NCI-H2107 treated with DMSO at 0.1 percent for 48 hours (cell line): ENCODE results near the gene DDX11.
"Not testable (repeated sequence)": the region's sequence is repeated elsewhere in the genome, so short reads cannot be mapped to it uniquely, and the experiment has no call there.

Experiments
- DNase-seq: peaks from one replicate; lab custom pipeline; 2025; ENCODE audit not compliant: unreplicated experiment; lab: John Stamatoyannopoulos, UW

Gene DDX11

DNA sequence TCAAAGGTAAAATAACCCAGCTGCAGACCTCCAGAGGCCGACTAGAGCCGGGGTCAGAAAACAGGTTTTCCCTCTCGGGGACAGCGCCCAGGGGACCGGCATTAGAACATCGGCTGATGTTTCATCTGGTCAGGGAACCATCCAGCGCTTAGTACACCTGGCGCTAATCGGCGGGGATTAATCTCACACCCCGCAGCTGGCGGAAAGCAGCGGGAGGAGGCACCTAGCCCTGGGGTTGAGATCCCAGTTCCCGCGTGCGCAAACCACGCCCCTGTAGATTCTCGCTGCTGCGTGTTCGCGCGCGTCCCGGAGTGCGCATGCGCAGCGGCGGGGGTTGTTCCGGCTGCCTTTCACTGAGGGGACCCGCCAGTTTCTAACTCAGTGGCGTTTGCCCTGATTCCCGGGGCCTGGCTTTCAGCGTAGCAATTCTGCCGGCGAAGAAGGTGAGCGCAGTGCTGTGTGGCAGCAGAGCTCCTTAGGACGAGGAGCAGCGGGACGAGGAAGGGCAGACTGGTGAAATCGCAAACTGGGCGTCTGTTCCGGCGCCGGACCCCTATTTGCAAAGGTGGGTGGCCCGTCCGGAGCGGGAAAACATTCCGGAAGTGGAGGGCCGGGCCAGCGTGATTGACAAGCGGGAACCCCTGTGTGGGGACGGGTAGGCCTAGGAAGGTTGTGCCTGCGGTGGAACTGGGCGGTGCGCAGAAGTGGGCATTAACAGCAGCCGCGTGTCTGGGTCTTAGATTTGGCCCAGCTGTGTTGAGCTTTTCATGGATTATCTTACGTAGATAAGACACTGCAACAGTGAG is at the start of gene DDX11:
DDX11 (plus strand) TSS at position 334 of the 806 bp plus-strand sequence. CDS start 4,534 bp downstream, outside the sequence.
- DNase-seq = peak; percentile 92

GRCh38 chr12:31026202-31026601 is 47.5 kb upstream of the DDX11 start:
- peak; percentile 51 for DNase-seq

DNA sequence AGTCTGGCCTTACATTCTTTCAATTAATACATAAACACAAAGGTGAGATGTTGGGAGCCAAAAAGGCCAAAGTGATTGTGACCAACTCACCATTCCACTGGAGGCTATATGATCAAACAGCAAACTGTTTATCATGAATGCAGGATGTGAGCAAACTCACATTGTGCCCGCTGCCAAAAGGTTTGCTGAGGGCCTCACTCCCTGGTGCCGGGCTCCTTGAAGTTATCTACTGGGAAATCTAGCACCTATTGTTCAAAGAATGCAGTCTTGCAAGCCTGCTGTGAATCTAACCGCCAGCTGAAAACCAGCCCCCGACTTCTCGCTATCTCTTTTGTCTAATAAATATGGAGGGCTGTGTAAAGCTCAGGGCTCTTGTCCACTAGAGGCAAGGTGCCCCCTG is 46.7 kb upstream of the DDX11 start:
- not testable (repeated sequence) for DNase-seq

GRCh38 chr12:31029468-31029867 is 44.2 kb upstream of the DDX11 start:
- DNase-seq = no peak

GRCh38 chr12:31029916-31030562 is 43.6 kb upstream of the DDX11 start:
- DNase-seq = peak; percentile 75

- no peak for DNase-seq
These were observed 41.7 kb upstream of the DDX11 start for GRCh38 chr12:31031951-31032335.

GRCh38 chr12:31033146-31033545 is 40.5 kb upstream of the DDX11 start:
- peak; percentile 20 for DNase-seq

- no peak for DNase-seq
These were observed 40.0 kb upstream of the DDX11 start for GRCh38 chr12:31033681-31034080.

DNA sequence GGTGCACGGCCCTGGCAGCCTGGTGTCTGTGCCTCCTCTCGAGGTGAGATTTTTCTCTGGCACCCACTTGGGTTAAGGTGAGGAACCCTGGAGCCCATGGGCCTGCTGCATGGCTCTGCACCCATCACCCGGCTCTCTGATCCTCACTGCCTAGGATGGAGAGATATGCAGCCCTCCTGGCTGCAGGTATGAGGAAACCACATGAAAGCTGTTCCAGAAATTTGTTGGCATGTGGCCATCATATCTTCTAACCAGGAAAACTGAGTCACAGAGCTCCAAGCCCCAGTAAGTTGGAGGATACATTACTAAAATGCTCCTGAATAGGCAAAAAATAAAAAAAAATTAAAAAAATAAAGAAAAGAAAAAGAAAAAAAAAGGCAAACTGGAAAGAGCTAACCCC is 39.3 kb upstream of the DDX11 start:
- no peak for DNase-seq

DNA sequence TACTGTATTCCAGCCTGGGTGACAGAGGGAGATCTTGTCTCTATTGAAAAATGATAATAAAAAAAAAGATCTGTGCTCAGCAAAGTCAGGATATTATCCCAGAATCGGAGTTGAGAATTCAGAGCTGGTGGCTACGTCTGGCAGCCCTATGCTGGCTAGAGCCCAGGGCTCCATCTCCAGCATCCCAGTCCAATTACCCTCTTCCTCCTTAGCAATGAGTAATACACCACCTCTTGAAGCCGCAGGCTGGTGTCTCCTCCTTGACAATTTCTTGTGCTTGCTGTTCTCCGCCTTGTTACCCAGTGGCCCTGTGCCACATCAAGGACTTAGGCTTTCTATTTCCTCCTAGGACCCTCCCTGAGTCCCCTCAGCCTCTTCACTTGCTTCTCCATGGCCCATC is 38.4 kb upstream of the DDX11 start:
- no peak for DNase-seq

DNA sequence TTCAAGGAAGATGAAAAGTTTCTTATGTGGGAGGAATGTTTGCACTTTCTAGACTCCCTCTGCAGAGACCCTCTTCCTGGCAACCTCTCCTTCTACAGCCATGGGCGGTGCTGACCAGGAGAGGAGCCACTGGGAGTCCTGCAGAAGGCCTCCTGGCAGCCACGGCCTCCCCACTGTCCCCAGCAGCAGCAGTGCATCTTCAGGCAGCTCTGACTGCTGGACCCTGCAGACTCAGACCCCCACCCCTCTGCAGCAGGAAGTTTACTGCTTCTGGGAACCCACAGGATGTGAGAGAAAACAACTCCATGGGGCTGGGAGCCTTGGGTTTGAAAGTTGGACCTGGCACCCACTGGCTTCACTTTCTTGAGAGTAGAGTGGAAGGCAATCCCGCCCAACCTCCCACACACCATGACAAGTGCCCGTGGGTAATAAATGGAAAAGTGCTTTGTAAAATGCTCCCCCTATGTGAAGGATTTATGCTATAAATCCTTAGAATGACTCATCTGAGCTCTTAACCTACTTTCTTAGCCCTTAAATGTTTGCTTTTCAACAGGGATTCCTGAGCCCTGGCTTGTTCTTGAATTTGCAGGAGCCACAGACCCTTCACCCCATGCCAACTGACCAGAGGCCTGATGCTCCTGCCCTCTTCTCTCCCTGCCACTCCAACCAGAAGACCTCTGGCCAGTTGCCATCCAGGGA is 37.5 kb upstream of the DDX11 start:
- no peak for DNase-seq

GRCh38 chr12:31037028-31037427 is 36.6 kb upstream of the DDX11 start:
- DNase-seq = no peak

- DNase-seq = no peak
These were observed 35.7 kb upstream of the DDX11 start for GRCh38 chr12:31037931-31038330.

- DNase-seq = no peak
These were observed 32.6 kb upstream of the DDX11 start for GRCh38 chr12:31041033-31041564.

DNA sequence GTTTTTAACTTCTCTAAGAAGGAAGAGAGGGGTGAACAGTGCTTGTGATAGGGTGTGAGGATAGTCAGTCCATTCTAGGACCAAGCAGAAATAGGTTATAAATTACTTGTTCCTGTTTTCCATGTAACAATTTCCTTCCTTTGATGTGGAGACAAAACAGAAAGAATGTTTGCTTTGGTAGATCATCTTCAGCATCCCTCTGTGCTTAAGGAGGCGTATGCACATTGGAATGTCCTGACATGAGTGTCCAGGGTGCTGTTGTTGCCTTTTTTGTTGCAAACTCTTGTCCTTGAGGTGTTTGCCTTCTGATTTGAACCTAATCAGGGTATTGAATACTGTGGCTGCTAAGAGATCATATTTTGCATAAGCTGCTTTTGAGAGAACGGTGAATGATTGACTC is 23.5 kb upstream of the DDX11 start:
- not testable (repeated sequence) for DNase-seq

- not testable (repeated sequence) for DNase-seq
These were observed 23.1 kb upstream of the DDX11 start for GRCh38 chr12:31050548-31050947.

- not testable (repeated sequence) for DNase-seq
These were observed 22.0 kb upstream of the DDX11 start for GRCh38 chr12:31051692-31052091.

DNA sequence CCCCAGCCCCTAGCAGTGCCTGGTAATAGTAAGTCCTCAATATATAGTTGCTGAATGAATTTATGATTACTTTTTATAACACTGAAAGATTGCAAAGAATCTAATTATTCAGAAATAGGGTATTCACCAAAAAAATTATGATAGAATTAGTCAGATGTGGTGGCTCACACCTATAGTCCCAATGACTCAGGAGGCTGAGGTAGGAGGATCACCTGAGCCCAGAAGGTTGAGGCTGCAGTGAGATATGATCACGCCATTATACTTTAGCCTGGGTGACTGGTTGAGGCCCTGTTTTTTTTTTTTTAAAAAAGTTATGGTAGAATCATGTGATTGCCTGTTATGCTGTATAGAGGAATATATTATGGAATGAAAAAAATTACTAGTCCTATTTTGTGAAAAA is 21.5 kb upstream of the DDX11 start:
- DNase-seq = not testable (repeated sequence)

DNA sequence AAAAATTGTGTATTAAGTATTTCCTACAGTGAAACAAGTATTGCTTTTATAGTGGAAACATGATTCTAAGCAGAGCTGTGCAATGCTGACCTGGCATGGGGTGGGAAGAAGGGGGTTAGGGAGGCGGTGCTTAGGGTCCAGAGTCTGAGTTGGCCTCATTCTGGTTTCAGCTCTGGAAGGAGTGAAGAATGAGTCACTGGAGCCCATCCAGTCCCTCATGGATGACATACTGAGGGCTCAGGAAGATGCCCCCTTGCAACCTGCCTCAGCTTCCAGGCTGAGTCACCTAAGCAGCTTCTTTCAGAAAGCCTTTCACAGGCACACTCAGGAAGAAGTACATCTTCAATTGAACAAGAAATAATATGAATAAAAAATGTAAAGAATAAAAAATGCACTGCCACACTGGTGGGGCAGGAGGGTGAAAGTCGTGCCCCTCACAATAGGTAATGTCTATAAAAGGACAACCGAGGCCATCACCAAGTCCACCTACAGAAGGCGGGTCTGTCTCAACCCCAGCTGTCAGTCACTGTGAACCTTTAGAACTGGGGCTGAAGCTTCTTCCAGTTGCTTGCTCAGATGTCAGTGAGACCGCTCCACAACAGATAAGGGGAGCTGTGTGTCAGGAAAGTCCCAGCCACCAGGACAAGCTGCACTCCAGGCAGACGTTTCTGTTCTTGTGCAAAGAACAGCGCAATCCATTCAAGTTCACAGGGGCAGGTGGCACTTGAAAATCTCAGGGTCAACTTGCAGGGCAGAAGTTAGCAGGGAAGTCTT is 20.8 kb upstream of the DDX11 start:
- not testable (repeated sequence) for DNase-seq

DNA sequence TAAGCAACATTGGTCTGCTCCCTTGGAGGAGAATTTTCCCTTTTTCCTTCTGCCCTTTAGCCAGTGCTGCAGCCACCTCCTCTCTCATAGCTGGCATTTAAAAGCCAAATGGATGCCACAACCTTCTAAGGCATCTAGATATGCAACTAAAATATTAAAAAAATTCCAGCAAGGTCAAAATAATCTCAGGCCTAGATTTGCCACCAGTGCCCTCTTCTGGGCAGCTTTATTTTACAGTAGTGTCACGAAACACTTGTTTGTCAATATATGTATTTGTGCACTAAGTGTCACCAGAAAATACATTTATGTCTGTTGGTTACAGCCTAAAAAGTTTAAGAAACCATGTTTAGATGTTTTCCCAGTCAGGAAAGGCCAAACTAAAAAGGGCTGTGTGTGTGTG is 19.7 kb upstream of the DDX11 start:
- peak; percentile 31 for DNase-seq

DNA sequence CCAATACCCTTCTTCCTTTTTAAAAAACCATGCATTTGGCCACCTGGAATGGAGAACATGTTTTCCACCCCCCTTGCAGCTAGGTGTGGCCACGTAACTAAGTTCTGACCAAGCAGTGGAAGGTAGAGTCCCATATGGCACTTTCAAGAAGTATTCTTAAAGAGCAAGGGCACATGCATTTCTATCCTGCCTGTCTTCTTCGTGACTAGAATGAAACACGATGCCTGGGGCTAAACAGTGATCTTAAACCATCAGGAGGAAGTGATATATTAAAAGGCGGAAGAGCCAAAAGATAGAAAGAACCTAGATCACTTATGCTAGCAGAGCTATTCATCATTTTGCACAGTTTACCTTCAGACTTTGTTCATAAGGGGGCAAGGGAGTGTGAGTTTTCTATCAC is 16.0 kb upstream of the DDX11 start:
- no peak for DNase-seq
